ENCODE measurements around the gene VAV2. TPM values are rescaled to one million over a fixed set of nuclear protein-coding genes. Genes with fewer than 3 reads are reported as not detected.

The VAV2 gene
- total RNA-seq, 2 experiments from 2014 or later, result 11.0 to 27.8 TPM

- no peak overlapping the region for H3K4me3 ChIP-seq (ENCODE audit: low read depth, low read length, poor library complexity, severe bottlenecking)
- no TSS peak for BruUV-seq (replicated peaks)
- intact Hi-C loops (cut with micrococcal nuclease; ENCODE audit: unreplicated experiment), result no loop called here
- no peaks in the 10 kb centered on the region for H3K36me3 ChIP-seq (ENCODE audit: insufficient read depth, low read length)
- no peak for DNase-seq (ENCODE audit: low spot score)
- no peaks in the 10 kb centered on the region for H4K20me1 ChIP-seq (ENCODE audit: insufficient read depth, low read length)
- no peak overlapping the region for H3K4me2 ChIP-seq (ENCODE audit: low read length)
- ChIA-PET CTCF (ENCODE audit: unreplicated experiment) (no interaction called here), POLR2A (no interaction called here)
- no peaks in the 10 kb centered on the region for H3K9me3 ChIP-seq (ENCODE audit: low read length)
- H3K79me2 ChIP-seq (ENCODE audit: insufficient read depth, low read depth, low read length), result no peaks in the 10 kb centered on the region
- TF ChIP-seq CTCF (conservative IDR thresholded peaks at IDR 0.05; ENCODE audit: low read length) (no peak), EZH2phosphoT487 (IDR thresholded peaks at IDR 0.05; ENCODE audit: borderline replicate concordance, low read depth, low read length) (no peak)
- no peaks in the 10 kb centered on the region for H3K9me2 ChIP-seq (ENCODE audit: insufficient read depth, low read length)
- no peak overlapping the region for H2AFZ ChIP-seq (ENCODE audit: low read length)
- no peak overlapping the region for H3K27ac ChIP-seq (ENCODE audit: low read depth, low read length, poor library complexity, severe bottlenecking)
- H3K4me1 ChIP-seq (ENCODE audit: insufficient read depth, low read length, poor library complexity, severe bottlenecking), result no peaks in the 10 kb centered on the region
Observed at GRCh38 chr9:133806623-133807010, 185.5 kb downstream of the VAV2 start.

- TF ChIP-seq EZH2phosphoT487 (IDR thresholded peaks at IDR 0.05; ENCODE audit: borderline replicate concordance, low read depth, low read length), result no peak
- no peak for TF ChIP-seq CTCF (conservative IDR thresholded peaks at IDR 0.05; ENCODE audit: low read length)
- H3K36me3 ChIP-seq (ENCODE audit: insufficient read depth, low read length), result no peaks in the 10 kb centered on the region
- H3K4me2 ChIP-seq (ENCODE audit: low read length), result no peak overlapping the region
- intact Hi-C loops (cut with micrococcal nuclease; ENCODE audit: unreplicated experiment), result no loop called here
- H3K4me3 ChIP-seq (ENCODE audit: low read depth, low read length, poor library complexity, severe bottlenecking), result no peak overlapping the region
- no peak overlapping the region for H3K27ac ChIP-seq (ENCODE audit: low read depth, low read length, poor library complexity, severe bottlenecking)
- H3K9me3 ChIP-seq (ENCODE audit: low read length), result no peaks in the 10 kb centered on the region
- no peaks in the 10 kb centered on the region for H3K4me1 ChIP-seq (ENCODE audit: insufficient read depth, low read length, poor library complexity, severe bottlenecking)
- POLR2A ChIA-PET, result no interaction called here
- no peak overlapping the region for H2AFZ ChIP-seq (ENCODE audit: low read length)
- no peaks in the 10 kb centered on the region for H4K20me1 ChIP-seq (ENCODE audit: insufficient read depth, low read length)
- DNase-seq (ENCODE audit: low spot score), result no peak
- no TSS peak for BruUV-seq (replicated peaks)
- no peaks in the 10 kb centered on the region for H3K9me2 ChIP-seq (ENCODE audit: insufficient read depth, low read length)
- no peaks in the 10 kb centered on the region for H3K79me2 ChIP-seq (ENCODE audit: insufficient read depth, low read depth, low read length)
- CTCF ChIA-PET (ENCODE audit: unreplicated experiment), result no interaction called here
Observed at GRCh38 chr9:133805876-133806622, 186.1 kb downstream of the VAV2 start.

- TF ChIP-seq EZH2phosphoT487 (IDR thresholded peaks at IDR 0.05; ENCODE audit: borderline replicate concordance, low read depth, low read length) (no peak), CTCF (conservative IDR thresholded peaks at IDR 0.05; ENCODE audit: low read length) (no peak)
- Histone ChIP-seq H3K4me2 (ENCODE audit: low read length) (no peak overlapping the region), H3K27ac (ENCODE audit: low read depth, low read length, poor library complexity, severe bottlenecking) (no peak overlapping the region), H3K4me1 (ENCODE audit: insufficient read depth, low read length, poor library complexity, severe bottlenecking) (no peaks in the 10 kb centered on the region), H3K9me2 (ENCODE audit: insufficient read depth, low read length) (no peaks in the 10 kb centered on the region), H3K9me3 (ENCODE audit: low read length) (no peaks in the 10 kb centered on the region), H4K20me1 (ENCODE audit: insufficient read depth, low read length) (no peaks in the 10 kb centered on the region), H3K36me3 (ENCODE audit: insufficient read depth, low read length) (no peaks in the 10 kb centered on the region), H3K4me3 (ENCODE audit: low read depth, low read length, poor library complexity, severe bottlenecking) (no peak overlapping the region), H3K79me2 (ENCODE audit: insufficient read depth, low read depth, low read length) (no peaks in the 10 kb centered on the region), H2AFZ (ENCODE audit: low read length) (no peak overlapping the region)
- DNase-seq (ENCODE audit: low spot score), result no peak
- intact Hi-C loops (cut with micrococcal nuclease; ENCODE audit: unreplicated experiment), result no loop called here
- CTCF ChIA-PET (ENCODE audit: unreplicated experiment), result no interaction called here
- BruUV-seq (replicated peaks), result no TSS peak
- POLR2A ChIA-PET, result interaction anchor here (0.5 kb wide), 1 partner anchor 221 kb away, joined by 6 read pairs; the partner anchor contains the start of gene BRD3OS
Observed at GRCh38 chr9:133804199-133804598, 187.9 kb downstream of the VAV2 start.
